ENCODE data around the gene C1QTNF4. TPM values are rescaled to one million over a fixed set of nuclear protein-coding genes. Genes with fewer than 3 reads are reported as not detected.

Gene C1QTNF4
- total and polyA plus RNA-seq, 10 of the 15 experiments (the other 5 are each of a cell fraction or from before 2014, with no cell fraction given): 0.06 TPM; not detected in 9

DNA sequence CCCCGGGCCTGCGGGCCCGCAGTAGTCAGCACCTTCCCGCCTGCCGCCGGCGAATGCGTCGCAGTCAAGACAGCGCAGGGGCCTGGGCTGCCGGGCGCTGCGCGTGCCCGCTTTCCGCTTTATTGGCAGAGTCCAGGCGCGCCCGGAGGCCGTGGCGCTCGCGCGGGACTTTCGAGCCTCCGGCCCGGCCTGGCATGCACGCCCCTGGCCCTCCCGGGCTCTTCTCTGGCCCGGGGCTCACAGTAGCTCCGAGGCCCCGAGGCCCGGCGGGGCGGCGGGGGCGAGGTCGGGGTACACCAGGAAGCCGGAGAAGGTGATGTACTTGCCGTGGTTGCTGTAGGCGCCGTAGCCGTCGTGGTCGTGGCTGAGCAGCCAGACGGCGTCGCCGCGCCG is 4.6 kb downstream of the C1QTNF4 start:
- no peak for ATAC-seq
- Histone ChIP-seq H3K27me3 (replicated peaks in 1 of 2; ENCODE audit: control insufficient read depth in 2 of 2, insufficient read depth in 2 of 2, low read length in 1 of 2) (peaks cover 3 to 23% of the 10 kb centered on the region in 2 experiments), H3K9me3 (replicated peaks; ENCODE audit: control insufficient read depth, insufficient read depth, low read length) (no peaks in the 10 kb centered on the region), H3K4me1 (ENCODE audit: control insufficient read depth, insufficient read depth, low read length) (peaks cover 7% of the 10 kb centered on the region), H4K20me1 (ENCODE audit: control insufficient read depth, insufficient read depth) (no peaks in the 10 kb centered on the region), H3K36me3 (ENCODE audit: control insufficient read depth in 2 of 2, insufficient read depth in 2 of 2, low read length in 1 of 2) (peaks cover 0 to under 1% of the 10 kb centered on the region in 2 experiments; a peak in 1 of 4 replicates), H3K79me2 (ENCODE audit: control insufficient read depth, insufficient read depth, low read length) (no peaks in the 10 kb centered on the region), H3K9ac (ENCODE audit: control insufficient read depth, insufficient read depth, low read length) (no peak overlapping the region), H2AFZ (ENCODE audit: control insufficient read depth, low read depth, low read length) (no peak overlapping the region), H3K4me3 (no peak overlapping the region), H3K27ac (ENCODE audit: control insufficient read depth, insufficient read depth) (no peak overlapping the region), H3K4me2 (ENCODE audit: control insufficient read depth, insufficient read depth) (no peak overlapping the region)
- POLR2A ChIA-PET: no interaction called here
- RAD21 ChIA-PET (ENCODE audit: unreplicated experiment): no interaction called here
- CTCF ChIA-PET: no interaction called here
- intact Hi-C loops (cut with micrococcal nuclease; ENCODE audit: unreplicated experiment): no loop called here
- no peak for FAIRE-seq
- TF ChIP-seq SP1 (IDR thresholded peaks at IDR 0.05; ENCODE audit: low read depth, low read length) (no peak), ZSCAN29 (IDR thresholded peaks at IDR 0.05) (no peak), IKZF2 (IDR thresholded peaks at IDR 0.05) (no peak), ZNF384 (IDR thresholded peaks at IDR 0.05; ENCODE audit: borderline replicate concordance, low read depth, low read length) (no peak), MYC (IDR thresholded peaks at IDR 0.05; ENCODE audit: insufficient read depth, insufficient read length, insufficient replicate concordance, low read length, severe bottlenecking) (no peak), BMI1 (IDR thresholded peaks at IDR 0.05; ENCODE audit: borderline replicate concordance) (no peak), NFYA (IDR thresholded peaks at IDR 0.05; ENCODE audit: borderline replicate concordance, low read depth, low read length) (no peak), MYB (IDR thresholded peaks at IDR 0.05; ENCODE audit: borderline replicate concordance, low read depth, low read length) (no peak), SMAD5 (IDR thresholded peaks at IDR 0.05; ENCODE audit: low read depth) (no peak), TAF1 (IDR thresholded peaks at IDR 0.05; ENCODE audit: borderline replicate concordance, low read depth, low read length) (no peak), MEF2A (IDR thresholded peaks at IDR 0.05; ENCODE audit: insufficient read depth, low read depth, low read length) (no peak), HDAC6 (IDR thresholded peaks at IDR 0.05; ENCODE audit: unreplicated experiment) (no peak)
- TF ChIP-seq, protein P1, sequence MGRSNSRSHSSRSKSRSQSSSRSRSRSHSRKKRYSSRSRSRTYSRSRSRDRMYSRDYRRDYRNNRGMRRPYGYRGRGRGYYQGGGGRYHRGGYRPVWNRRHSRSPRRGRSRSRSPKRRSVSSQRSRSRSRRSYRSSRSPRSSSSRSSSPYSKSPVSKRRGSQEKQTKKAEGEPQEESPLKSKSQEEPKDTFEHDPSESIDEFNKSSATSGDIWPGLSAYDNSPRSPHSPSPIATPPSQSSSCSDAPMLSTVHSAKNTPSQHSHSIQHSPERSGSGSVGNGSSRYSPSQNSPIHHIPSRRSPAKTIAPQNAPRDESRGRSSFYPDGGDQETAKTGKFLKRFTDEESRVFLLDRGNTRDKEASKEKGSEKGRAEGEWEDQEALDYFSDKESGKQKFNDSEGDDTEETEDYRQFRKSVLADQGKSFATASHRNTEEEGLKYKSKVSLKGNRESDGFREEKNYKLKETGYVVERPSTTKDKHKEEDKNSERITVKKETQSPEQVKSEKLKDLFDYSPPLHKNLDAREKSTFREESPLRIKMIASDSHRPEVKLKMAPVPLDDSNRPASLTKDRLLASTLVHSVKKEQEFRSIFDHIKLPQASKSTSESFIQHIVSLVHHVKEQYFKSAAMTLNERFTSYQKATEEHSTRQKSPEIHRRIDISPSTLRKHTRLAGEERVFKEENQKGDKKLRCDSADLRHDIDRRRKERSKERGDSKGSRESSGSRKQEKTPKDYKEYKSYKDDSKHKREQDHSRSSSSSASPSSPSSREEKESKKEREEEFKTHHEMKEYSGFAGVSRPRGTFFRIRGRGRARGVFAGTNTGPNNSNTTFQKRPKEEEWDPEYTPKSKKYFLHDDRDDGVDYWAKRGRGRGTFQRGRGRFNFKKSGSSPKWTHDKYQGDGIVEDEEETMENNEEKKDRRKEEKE (IDR thresholded peaks at IDR 0.05): no peak
- TF ChIP-seq, protein P2, sequence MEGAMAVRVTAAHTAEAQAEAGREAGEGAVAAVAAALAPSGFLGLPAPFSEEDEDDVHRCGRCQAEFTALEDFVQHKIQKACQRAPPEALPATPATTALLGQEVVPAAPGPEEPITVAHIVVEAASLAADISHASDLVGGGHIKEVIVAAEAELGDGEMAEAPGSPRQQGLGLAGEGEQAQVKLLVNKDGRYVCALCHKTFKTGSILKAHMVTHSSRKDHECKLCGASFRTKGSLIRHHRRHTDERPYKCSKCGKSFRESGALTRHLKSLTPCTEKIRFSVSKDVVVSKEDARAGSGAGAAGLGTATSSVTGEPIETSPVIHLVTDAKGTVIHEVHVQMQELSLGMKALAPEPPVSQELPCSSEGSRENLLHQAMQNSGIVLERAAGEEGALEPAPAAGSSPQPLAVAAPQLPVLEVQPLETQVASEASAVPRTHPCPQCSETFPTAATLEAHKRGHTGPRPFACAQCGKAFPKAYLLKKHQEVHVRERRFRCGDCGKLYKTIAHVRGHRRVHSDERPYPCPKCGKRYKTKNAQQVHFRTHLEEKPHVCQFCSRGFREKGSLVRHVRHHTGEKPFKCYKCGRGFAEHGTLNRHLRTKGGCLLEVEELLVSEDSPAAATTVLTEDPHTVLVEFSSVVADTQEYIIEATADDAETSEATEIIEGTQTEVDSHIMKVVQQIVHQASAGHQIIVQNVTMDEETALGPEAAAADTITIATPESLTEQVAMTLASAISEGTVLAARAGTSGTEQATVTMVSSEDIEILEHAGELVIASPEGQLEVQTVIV (IDR thresholded peaks at IDR 0.05; ENCODE audit: borderline replicate concordance, partially characterized antibody): no peak
- TF ChIP-seq, protein P3, sequence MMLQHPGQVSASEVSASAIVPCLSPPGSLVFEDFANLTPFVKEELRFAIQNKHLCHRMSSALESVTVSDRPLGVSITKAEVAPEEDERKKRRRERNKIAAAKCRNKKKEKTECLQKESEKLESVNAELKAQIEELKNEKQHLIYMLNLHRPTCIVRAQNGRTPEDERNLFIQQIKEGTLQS (IDR thresholded peaks at IDR 0.05; ENCODE audit: borderline replicate concordance, extremely low read depth, low read depth, low read length): no peak
- TF ChIP-seq, protein P4, sequence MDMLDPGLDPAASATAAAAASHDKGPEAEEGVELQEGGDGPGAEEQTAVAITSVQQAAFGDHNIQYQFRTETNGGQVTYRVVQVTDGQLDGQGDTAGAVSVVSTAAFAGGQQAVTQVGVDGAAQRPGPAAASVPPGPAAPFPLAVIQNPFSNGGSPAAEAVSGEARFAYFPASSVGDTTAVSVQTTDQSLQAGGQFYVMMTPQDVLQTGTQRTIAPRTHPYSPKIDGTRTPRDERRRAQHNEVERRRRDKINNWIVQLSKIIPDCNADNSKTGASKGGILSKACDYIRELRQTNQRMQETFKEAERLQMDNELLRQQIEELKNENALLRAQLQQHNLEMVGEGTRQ (IDR thresholded peaks at IDR 0.05; ENCODE audit: borderline replicate concordance, low read depth, low read length): no peak
- 96% methylated on average over 50 of the region's 51 CpGs for WGBS (ENCODE audit: insufficient coverage, insufficient replicate concordance, low lambda C conversion rate, missing lambda C conversion rate)
- SMC1A ChIA-PET (ENCODE audit: uncharacterized antibody, unreplicated experiment): no interaction called here
- DNase-seq (ENCODE audit: low read depth, low spot score): no peak
- no TSS peak for BruUV-seq (replicated peaks)
- in situ Hi-C loops (cut with MboI): no loop called here
